Gastroesophageal sphincter (tissue), 4 donors: ENCODE measurements around the gene JADE1. TPM values are rescaled to one million over a fixed set of nuclear protein-coding genes. Genes with fewer than 3 reads are reported as not detected.

Experiments used
- ATAC-seq: fragments of 150-250 bp; one replicate; pipeline ENCODE4 v1.9.1; 2016; ENCODE audit warnings: mild to moderate bottlenecking, moderate library complexity
- H3K27ac ChIP-seq, 4 donors: fragments of 200-600 bp; sonication (generic) in 3 of 4; 1 replicate in 3 of 4; 2 replicates in 1 of 4; pipeline ENCODE4 v1.5.1; 2016 to 2019
- H3K27me3 ChIP-seq: fragments of 200-600 bp; sonication (generic); one replicate; pipeline ENCODE4 v1.5.1; 2019
- H3K36me3 ChIP-seq, 2 donors: fragments of 200-600 bp; sonication (generic); one replicate each; pipeline ENCODE4 v1.5.1; 2019; ENCODE audit warnings: control low read depth in 1 of 2
- H3K4me1 ChIP-seq, 3 donors: fragments of 200-600 bp; sonication (generic); 1 replicate in 2 of 3; 2 replicates in 1 of 3; pipeline ENCODE4 v1.5.1; 2016 to 2019; ENCODE audit warnings: control low read depth in 2 of 3
- H3K4me3 ChIP-seq, 2 donors: fragments of 200-600 bp; sonication (generic); one replicate each; pipeline ENCODE4 v1.5.1; 2019; ENCODE audit warnings: mild to moderate bottlenecking in 1 of 2, moderate library complexity in 1 of 2
- H3K9me3 ChIP-seq, 3 donors: fragments of 200-600 bp; sonication (generic); one replicate each; pipeline ENCODE4 v1.5.1; 2017 to 2019; ENCODE audit warnings: control low read depth in 2 of 3
- EP300 ChIP-seq: sonication (generic); formaldehyde crosslinking; IDR thresholded peaks from one replicate; pipeline ENCODE4 v1.6.1; 2017; ENCODE audit warnings: antibody characterized with exemption, mild to moderate bottlenecking
- POLR2A ChIP-seq, 2 donors: fragments of 450-650 bp; IDR thresholded peaks; one replicate each; pipeline ENCODE4 v1.6.1; 2017; ENCODE audit warnings: antibody characterized with exemption in 2 of 2, mild to moderate bottlenecking in 2 of 2, moderate library complexity in 1 of 2
- POLR2AphosphoS5 ChIP-seq: sonication (generic); formaldehyde crosslinking; IDR thresholded peaks from one replicate; pipeline ENCODE4 v1.6.1; 2017; ENCODE audit warnings: antibody characterized with exemption
- WGBS, 2 donors: methylation state at CpG; one replicate each; pipeline ENCODE4 v1.1.5; 2018; ENCODE audit warnings: low coverage in 1 of 2; 5-methylcytosine and 5-hydroxymethylcytosine counted together
- total RNA-seq, 4 donors: library from RNA; depleted of rRNA; stranded (reverse); fragments of >200 nt; gene quantifications; one replicate each; pipeline ENCODE4 v1.1.0, GENCODE V29; 2016
- TF ChIP-seq, protein P1 (sequence below), 4 experiments: fragments of 200-600 bp in 2 of 4; fragments of 450-650 bp in 2 of 4; sonication (generic) in 1 of 4; IDR thresholded peaks; one replicate each; pipeline ENCODE4 v1.5.1; 2017 to 2019; ENCODE audit warnings: antibody characterized with exemption in 4 of 4, mild to moderate bottlenecking in 2 of 4, moderate library complexity in 2 of 4

JADE1 gene
- total RNA-seq, 4 donors from 2014 or later: 45.5 to 112 (median 63.5) TPM

DNA sequence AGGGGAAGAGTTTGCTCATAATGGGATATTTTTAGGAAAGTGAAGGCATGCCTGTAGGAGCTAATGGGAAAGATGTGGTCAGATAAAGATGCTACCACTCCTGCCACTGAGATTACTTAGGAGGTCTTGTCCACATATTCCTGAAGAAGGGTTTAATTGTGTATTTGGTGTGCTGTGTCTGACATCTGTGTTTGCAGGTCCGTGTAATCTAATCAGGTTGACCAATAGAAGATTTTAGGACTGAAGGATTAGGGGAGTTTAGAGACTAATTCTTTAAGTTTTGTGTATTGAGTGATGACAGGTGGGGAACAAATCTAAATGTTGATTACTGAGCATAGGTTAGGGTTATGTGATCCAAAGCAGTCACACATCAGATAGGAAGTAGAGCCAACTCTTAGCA is 57.2 kb downstream of the JADE1 start:
- WGBS, 2 donors: 60 to 75% methylated on average over 1 of the region's 1 CpG
- H3K4me1 ChIP-seq: peaks cover 0 to 13% (median 0%) of the 10 kb centered on the region in 3 donors
- TF ChIP-seq POLR2A (IDR thresholded peaks at IDR 0.05): no peak
- no peak for TF ChIP-seq POLR2AphosphoS5
- TF ChIP-seq, protein P1, sequence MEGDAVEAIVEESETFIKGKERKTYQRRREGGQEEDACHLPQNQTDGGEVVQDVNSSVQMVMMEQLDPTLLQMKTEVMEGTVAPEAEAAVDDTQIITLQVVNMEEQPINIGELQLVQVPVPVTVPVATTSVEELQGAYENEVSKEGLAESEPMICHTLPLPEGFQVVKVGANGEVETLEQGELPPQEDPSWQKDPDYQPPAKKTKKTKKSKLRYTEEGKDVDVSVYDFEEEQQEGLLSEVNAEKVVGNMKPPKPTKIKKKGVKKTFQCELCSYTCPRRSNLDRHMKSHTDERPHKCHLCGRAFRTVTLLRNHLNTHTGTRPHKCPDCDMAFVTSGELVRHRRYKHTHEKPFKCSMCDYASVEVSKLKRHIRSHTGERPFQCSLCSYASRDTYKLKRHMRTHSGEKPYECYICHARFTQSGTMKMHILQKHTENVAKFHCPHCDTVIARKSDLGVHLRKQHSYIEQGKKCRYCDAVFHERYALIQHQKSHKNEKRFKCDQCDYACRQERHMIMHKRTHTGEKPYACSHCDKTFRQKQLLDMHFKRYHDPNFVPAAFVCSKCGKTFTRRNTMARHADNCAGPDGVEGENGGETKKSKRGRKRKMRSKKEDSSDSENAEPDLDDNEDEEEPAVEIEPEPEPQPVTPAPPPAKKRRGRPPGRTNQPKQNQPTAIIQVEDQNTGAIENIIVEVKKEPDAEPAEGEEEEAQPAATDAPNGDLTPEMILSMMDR (IDR thresholded peaks at IDR 0.05): no peak
- no peak for TF ChIP-seq EP300
- no peak overlapping the region for H3K4me3 ChIP-seq
- no peak for ATAC-seq
- H3K27me3 ChIP-seq: no peaks in the 10 kb centered on the region
- H3K36me3 ChIP-seq: peaks cover 4 to 94% of the 10 kb centered on the region in 2 donors
- no peak overlapping the region for H3K27ac ChIP-seq
- H3K9me3 ChIP-seq: no peaks in the 10 kb centered on the region

DNA sequence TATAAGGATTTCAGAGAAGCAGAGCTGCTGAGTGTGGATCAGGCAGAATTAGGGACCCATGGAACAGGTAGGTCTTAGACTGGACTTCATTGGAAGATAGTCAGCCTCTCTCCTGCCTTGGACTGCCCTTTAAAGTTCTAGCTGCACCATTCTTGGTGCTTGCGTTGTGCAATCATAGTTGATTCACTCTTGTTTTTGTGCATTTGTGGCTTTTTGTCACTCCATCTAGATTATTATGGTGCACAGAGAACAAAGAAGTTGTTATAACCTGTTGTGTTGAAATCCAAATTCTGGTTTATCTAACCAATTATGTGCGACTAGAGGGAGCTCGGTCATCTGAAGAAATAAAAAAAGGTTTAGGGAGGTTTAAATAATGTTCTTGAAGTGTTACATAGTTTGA is 59.3 kb downstream of the JADE1 start:
- Histone ChIP-seq H3K4me3 (no peak overlapping the region), H3K9me3 (no peaks in the 10 kb centered on the region), H3K4me1 (no peaks in the 10 kb centered on the region), H3K27me3 (no peaks in the 10 kb centered on the region), H3K36me3 (peaks cover 4 to 96% of the 10 kb centered on the region in 2 donors), H3K27ac (no peak overlapping the region)
- no peak for ATAC-seq
- TF ChIP-seq, protein P1 (IDR thresholded peaks at IDR 0.05): no peak
- TF ChIP-seq EP300 (no peak), POLR2A (IDR thresholded peaks at IDR 0.05) (no peak)
- WGBS, 2 donors: 90% methylated on average over 2 to 3 of the region's 3 CpGs

DNA sequence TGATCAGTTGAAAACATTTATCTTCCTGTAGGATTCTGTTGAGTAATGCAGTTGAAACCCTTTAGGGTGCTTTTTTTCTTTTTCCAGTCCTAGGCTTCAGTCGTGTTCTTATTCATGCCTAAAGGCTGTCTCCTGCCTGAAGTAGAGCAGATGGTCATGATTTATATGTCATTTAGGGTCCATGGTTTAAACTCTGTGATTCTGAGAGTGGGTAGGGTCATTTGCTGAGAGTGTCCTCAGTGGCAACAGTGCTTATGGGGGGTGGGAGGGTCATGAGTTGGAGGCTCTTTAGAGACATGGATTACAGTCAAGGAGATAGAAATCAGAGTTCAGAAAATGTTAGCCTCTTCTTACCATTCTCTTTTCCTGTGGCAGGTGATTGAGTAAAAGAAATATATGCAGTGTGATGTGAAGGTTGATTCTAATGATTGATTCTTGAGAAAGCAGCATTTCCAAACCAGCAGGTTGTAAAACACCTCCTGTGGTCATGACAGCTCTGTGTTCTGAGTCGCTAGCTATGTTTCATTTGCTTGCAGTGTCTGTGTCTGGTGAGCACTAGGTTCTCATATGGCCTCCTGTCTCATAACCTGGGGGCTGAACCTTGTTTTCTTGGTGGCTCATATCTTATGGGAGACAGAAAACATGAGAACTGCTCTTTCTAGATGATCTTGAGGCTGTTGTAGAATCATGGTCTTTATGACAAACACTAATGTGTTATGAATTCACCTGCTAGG is 60.4 kb downstream of the JADE1 start:
- ATAC-seq: no peak
- Histone ChIP-seq H3K27ac (no peak overlapping the region), H3K4me3 (no peak overlapping the region), H3K27me3 (no peaks in the 10 kb centered on the region), H3K9me3 (no peaks in the 10 kb centered on the region), H3K4me1 (no peaks in the 10 kb centered on the region), H3K36me3 (peaks cover 4 to 95% of the 10 kb centered on the region in 2 donors)
- WGBS, 2 donors: 75 to 90% methylated on average over 2 of the region's 2 CpGs
- no peak for TF ChIP-seq POLR2A (IDR thresholded peaks at IDR 0.05)
- TF ChIP-seq, protein P1 (IDR thresholded peaks at IDR 0.05): no peak

DNA sequence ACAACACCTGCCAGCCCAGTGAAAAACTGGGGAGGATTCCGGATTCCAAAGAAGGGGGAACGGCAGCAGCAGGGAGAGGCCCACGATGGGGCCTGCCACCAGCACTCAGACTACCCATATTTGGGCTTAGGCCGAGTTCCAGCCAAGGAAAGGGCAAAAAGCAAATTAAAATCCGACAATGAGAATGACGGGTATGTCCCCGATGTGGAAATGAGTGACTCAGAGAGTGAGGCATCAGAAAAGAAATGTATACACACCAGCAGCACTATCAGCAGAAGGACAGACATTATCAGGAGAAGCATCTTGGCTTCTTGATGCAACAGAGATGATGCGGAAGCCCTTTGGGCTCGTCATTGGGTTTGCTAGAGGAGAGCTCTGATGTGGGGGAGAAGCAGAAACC is 62.4 kb downstream of the JADE1 start:
- H3K4me1 ChIP-seq: no peaks in the 10 kb centered on the region
- peak; percentile 53 for TF ChIP-seq POLR2AphosphoS5
- no peak for TF ChIP-seq POLR2A (IDR thresholded peaks at IDR 0.05)
- H3K27me3 ChIP-seq: no peaks in the 10 kb centered on the region
- ATAC-seq: no peak
- no peak overlapping the region for H3K4me3 ChIP-seq
- WGBS, 2 donors: 83 to 95% methylated on average over 7 to 9 of the region's 9 CpGs
- H3K27ac ChIP-seq: no peak overlapping the region
- H3K9me3 ChIP-seq: no peaks in the 10 kb centered on the region
- H3K36me3 ChIP-seq: peaks cover 4 to 77% of the 10 kb centered on the region in 2 donors

DNA sequence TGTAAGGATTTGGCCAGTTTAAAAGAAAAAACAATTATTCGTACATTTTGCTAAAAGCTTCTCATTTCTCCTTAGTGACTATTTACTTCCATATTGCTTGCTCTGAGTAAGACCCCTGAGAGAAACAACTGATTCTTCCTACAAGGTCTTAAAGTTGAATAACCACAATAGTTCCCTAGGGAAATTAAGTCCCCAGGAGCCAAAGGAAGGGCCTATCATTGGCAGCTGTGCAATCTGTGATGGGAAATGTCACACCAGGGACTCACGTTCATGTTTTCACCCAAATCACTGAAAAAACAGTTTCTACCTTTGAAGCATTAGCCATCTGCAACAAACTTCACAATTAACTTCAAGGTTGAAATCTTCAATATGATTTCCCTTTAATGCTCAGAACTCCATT is 66.7 kb downstream of the JADE1 start:
- no peak overlapping the region for H3K27ac ChIP-seq
- TF ChIP-seq POLR2A (IDR thresholded peaks at IDR 0.05) (no peak), EP300 (no peak), POLR2AphosphoS5 (no peak)
- TF ChIP-seq, protein P1 (IDR thresholded peaks at IDR 0.05): no peak
- WGBS, 2 donors: 74 to 75% methylated on average over 2 of the region's 2 CpGs
- ATAC-seq: no peak
- H3K4me1 ChIP-seq: no peaks in the 10 kb centered on the region
- H3K36me3 ChIP-seq: peaks cover 0 to 35% of the 10 kb centered on the region in 2 donors
- no peaks in the 10 kb centered on the region for H3K27me3 ChIP-seq
- no peak overlapping the region for H3K4me3 ChIP-seq
- no peaks in the 10 kb centered on the region for H3K9me3 ChIP-seq
